NOMO-1 treated with dmso at 0.1 percent for 144 hours (cell line): ENCODE results near the gene ADAMTS10.
"Not testable (repeated sequence)": the region's sequence is repeated elsewhere in the genome, so short reads cannot be mapped to it uniquely, and the experiment has no call there.

Experiments
- DNase-seq: peaks from one replicate; lab custom pipeline; 2025; ENCODE audit not compliant: unreplicated experiment; lab: John Stamatoyannopoulos, UW

ADAMTS10 gene

DNA sequence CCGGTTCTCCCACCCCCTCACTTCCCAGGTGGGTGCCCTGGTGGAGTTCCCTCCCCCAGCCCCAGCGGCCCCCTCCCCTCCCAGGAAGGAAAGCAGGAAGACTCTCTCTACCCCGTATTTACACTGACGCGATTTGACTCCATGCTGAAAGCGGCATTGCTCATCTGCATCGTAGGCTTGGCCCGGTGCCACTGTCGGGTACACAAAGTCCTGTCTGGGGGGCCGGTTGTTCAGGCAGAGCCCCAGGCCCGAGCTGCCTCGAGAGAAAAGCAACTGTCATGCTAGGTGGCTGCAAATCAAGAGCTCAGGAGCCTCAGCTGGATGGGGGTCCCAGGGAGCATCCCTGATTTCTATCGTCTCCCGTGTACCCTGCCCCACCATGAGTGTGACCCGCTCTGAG is 14.9 kb downstream of the ADAMTS10 start:
- no peak for DNase-seq

DNA sequence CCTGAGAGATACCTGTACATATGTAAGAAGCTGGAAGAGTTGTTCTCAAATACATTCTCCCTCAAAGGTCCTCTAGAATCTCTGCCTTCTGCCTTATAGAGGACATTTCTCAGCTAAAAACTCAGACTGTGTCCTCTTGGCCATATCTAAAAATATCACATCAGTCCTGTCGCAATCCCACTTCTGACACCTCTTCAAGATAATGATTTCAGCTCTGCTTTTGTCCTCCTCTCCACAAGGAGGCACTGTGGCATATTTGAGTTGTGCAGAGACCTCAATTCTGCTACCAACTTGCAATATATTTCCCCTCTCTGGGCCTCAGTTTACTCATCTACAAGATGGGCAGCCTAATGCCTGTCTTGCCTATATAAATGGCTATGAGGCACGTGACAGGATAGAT is 16.6 kb downstream of the ADAMTS10 start:
- DNase-seq = no peak

DNA sequence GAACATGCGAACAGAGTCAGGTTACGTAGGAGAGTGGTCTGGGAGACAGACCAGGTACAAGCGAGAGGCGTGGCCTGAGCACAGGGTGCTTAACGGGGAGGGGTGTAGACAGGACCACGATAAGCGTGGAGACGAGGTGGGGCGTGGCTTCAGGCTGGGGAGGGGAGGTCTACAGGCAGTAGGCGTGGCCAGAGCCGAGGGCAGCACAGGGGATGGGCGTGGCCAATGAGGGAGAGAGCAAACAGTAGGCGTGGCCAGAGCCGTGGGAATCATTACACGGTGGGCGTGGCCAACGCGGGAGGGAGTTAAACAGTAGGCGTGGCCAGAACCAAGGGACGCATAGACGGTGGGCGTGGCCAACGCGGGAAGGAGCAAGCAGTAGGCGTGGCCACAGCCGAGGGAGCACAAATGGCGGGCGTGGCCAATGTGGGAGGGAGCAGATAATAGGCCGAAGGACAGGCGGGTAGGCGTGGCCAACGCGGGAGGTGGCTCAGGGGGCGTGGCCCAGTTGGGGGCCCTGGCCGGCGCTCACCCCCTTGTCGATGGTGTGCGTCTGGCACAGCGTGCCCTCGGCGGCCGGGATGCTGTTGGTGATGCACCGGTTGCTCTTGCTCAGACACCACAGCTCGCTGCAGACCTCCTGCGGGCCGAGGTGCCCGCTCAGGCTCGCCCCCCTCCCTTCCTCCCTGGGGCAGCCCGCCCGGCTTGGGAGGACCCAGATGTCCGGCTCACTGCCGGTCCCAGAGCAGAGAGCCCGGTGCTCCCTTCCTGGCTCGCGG is 18.1 kb downstream of the ADAMTS10 start:
- DNase-seq = no peak

- no peak for DNase-seq
Measured at GRCh38 chr19:8589177-8589714, 21.3 kb downstream of the ADAMTS10 start.

GRCh38 chr19:8585894-8586750 is 24.4 kb downstream of the ADAMTS10 start:
- no peak for DNase-seq

DNA sequence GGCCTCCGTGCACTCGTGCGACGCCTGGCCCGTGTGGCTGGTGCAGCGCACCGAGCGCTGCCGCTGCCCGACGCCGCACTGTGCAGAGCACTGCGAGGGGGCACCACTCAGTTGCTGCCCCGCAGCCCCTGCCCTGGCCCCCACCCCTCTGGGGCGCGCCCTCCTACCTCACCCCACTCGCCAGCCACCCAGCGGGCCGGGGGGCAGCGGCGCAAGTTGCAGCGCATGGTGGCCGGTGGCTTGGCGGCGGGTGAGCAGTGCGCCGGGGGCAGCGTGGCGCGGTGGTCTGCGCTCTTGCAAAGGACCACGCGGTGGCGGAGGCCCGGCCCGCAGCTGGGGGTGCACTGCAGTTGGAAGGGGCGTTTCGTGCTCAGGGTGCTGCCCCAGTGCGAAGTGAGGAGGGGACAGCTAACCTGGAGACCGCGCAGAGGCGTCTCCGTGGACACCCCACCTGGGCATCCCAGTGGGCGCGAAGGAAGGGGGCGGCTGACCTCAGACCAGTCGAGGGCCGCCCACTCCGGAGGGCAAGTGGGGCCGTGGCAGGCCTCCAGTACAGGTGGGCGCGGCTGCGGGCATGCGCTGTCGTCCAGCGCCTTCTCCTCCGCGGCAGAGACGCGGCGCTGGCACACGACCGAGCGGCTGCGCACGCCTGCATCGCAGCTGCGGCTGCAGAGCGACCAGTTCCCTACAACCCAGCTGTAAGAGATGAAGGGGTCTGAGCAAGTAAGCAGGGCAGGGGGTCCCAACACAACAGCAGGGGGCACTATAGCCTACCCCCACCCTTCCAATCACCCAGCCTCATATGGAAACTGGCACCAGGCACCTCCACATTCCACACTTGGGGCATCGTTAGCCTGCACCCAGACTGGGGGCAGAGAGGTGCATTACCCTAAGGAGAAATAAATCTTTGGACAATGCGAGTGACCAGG is 25.3 kb downstream of the ADAMTS10 start:
- DNase-seq = no peak

DNA sequence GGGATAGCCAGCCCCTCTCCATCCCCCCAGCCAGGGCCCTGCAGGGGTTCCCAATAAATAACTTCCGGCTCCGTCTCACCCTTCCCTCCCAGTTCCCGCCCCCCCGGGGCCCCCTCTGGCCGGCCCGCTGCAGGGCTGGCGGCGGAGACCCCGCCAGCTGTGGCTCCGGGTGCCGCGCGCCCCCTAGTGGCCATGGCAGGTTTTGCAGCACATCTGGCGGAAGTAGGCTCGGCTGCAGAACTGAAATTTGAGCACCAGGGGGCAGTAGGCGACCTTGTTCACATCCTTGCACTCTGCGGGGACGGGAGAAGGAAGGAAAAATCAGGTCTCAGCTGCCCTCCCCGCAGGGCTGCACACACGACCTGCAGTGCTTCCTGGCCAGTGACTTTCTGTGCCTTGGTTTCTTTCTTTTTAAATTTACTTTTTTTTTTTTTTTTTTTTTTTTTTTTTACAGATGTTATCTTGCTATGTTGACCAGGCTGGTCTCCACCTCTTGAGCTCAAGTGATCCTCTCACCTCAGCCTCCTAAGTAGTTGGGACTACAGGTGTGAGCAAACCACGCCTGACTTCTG is 29.7 kb downstream of the ADAMTS10 start:
- DNase-seq = peak; percentile 40

DNA sequence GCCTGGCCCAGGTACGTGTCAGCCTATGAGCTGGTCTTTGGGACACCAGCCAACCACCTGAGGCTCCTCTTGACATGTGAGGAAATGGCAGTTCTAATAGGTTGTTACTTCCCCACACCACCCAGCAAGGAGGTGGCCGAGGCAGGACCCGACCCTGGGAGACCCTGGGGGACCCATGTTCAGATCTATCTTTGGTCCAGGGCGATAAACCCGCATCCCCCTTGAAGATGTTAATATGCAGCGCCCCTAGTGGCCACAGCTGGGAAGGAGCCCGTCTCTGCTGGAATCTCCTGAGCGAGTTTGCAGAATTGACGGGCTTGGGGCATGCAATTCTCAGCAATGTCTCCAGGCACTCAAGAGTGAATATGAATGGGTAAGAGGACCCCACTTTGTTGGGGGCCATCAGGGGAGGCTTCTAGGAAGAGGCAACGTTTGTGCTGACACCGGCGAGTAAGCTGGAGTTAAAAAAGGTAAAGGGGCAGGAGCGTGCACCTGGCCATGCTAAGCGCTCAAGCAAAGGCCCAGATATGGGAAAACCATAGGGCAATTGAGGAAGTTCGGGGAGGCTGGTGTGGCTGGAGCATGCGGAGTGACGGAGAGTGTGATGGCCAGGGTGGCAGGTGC is 31.8 kb downstream of the ADAMTS10 start:
- peak; percentile 64 for DNase-seq

DNA sequence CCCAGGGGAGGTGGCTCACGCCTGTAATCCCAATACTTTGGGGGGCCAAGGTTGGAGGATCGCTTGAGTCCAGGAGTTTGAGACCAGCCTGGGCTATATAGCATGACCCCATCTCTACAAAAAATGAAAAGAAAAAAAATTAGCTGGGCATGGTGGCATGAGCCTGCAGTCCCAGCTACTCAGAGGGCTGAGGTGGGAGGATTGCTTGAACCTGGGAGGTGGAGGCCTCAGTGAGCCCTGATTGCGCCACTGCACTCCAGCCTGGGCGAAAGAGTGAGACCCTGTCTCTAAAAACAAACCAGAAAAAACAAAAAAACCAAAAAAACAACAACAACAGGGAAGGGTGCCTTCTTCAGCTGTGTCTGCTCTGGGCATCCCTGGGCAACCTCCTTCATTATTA is 32.8 kb downstream of the ADAMTS10 start:
- no peak for DNase-seq

DNA sequence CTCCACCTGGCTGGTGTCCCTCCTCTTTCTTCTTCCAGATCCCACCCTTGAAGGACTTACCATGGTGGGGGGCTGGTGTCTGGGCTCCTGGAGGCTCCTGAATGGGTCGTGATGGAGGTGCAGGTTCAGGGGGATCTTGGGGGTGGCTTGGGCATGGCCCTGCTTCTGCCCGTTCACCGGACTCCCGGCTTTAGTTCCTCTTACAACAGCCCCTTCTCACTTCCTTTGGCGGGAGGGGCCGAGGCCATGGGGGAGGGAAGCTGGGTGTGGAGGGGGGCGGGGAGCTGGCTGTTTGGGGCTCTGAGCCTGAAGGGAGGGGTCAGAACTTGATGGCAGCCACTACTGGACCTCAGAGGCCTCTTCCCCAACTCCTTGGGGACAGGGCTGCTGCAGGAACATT is 33.3 kb downstream of the ADAMTS10 start, which contains the start of gene MYO1F:
Gene MYO1F, minus strand, starts transcription at position 196 of the 400 bp plus-strand sequence. Its CDS starts 133 bp downstream, at position 63.
- DNase-seq = peak; percentile 77

DNA sequence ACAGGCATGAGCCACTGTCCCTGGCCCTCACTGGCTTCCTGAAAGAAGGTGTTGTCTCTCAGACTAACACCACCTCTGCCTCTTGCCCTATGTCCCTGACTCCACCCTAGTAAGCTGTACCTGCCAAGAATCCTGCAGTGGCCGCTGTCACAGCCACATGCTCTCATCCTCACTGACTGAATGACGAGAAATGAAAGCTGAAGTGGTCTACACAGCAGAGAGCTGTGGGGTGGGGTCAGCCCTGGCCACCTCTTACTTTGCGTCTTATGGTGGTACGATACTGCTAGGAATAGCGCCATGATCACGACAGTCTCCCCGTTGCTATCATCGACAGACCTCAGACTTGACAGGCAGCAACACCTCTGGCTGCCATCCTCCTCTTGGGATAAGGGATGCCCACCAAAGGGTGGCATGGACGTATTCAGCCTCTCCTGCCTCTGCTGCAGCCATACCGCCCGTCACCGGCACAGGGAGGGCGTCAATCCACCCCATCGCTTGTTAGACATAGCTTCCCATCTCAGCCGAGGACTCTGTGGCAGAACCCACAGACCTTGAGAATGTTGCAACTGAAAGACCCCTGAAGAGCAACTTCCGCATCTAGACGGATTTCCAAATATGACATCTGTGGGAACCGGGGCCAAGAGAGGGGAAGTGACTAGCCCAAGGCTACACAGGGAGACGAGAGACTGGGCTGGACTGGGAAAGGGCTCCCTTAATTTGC is 34.1 kb downstream of the ADAMTS10 start:
- DNase-seq = peak; percentile 77

DNA sequence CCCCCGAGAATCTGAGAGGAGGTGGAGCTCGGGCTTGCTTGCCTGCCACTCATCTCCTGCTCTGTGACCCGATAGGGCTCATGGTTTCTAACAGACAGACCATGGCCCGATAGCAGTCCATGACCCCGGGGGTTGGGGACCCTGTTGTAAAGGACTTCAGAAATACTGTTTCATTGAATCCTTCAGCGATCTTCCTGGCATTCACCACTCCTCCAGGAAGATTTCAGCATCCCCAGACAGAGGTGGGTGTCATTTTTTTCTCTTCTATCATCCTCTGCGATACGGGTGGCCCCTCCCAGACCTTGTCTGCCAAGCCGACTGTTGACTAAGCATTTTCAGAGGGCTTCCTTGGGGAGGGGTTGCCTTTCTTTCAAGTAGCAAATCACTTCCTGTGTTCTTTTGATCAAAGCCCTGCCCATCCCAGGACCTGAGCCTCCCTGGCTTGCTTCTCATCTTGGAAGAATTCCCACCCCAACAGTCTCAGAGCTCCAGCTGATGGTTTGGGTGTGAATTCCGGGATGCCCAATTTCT is 35.0 kb downstream of the ADAMTS10 start:
- no peak for DNase-seq

DNA sequence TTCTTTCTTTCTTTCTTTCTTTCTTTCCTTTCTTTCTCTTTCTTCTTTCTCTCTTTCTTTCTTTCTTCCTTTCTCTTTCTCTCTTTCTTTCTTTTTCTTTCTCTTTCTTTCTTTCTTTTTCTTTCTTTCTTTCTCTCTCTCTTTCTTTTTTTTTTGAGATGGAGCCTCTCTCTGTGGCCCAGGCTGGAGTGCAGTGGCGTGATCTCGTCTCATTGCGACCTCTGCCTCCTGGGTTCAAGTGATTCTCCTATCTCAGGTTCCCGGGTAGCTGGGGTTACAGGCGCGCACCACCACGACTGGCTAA is 35.9 kb downstream of the ADAMTS10 start:
- not testable (repeated sequence) for DNase-seq

DNA sequence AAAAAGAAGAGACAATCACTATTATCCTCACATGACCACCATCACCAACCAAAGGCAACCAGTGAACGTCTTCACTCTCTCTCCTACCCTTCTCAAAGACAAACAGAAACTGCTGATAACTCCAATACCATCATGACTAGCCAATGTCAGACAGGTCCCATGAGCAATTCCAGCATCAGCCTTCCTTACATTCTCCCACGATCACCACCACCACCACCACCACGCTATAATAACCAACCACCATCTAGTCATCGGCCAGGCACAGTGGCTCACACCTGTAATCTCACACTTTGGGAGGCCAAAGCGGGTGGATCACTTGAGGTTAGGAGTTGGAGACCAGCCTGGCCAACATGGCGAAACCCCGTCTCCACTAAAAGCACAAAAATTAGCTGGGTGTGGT is 37.2 kb downstream of the ADAMTS10 start:
- DNase-seq = no peak

GRCh38 chr19:8571006-8571411 is 39.5 kb downstream of the ADAMTS10 start:
- peak; percentile 91 for DNase-seq

GRCh38 chr19:8569066-8569771 is 41.3 kb downstream of the ADAMTS10 start:
- peak; percentile 96 for DNase-seq

GRCh38 chr19:8567522-8568172 is 42.9 kb downstream of the ADAMTS10 start:
- DNase-seq = peak; percentile 66

GRCh38 chr19:8566855-8567254 is 43.7 kb downstream of the ADAMTS10 start:
- DNase-seq = no peak
